ENCODE measurements around the gene PACRG.

Gene PACRG

DNA sequence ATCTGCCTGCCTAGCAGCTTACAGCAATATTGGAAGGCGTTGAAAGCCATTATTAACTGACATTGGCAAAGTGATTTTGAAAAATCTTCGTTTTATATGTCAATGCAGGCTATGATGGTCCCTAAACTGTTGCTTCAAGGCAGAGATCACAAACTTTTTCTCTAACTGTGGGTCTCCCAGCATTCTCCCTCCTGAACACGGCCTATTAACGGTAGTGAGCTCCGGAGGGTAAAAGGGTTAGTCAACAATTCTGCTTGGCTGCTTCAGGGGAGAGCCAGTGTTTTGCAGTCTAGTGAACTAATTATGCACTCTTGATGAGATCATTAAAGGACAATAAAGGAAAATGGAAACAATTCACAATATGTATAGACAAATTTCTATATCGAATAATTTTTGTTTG lies 424.9 kb downstream of the PACRG start:
- DNase-seq: no peak

GRCh38 chr6:163159110-163159509 lies 431.3 kb downstream of the PACRG start:
- no peak for DNase-seq

- DNase-seq: no peak
Observed at GRCh38 chr6:163159689-163160088, 431.9 kb downstream of the PACRG start.

- DNase-seq: no peak
Observed at GRCh38 chr6:163162007-163162873, 434.5 kb downstream of the PACRG start.

GRCh38 chr6:163162874-163163213 lies 435.1 kb downstream of the PACRG start:
- DNase-seq: no peak

DNA sequence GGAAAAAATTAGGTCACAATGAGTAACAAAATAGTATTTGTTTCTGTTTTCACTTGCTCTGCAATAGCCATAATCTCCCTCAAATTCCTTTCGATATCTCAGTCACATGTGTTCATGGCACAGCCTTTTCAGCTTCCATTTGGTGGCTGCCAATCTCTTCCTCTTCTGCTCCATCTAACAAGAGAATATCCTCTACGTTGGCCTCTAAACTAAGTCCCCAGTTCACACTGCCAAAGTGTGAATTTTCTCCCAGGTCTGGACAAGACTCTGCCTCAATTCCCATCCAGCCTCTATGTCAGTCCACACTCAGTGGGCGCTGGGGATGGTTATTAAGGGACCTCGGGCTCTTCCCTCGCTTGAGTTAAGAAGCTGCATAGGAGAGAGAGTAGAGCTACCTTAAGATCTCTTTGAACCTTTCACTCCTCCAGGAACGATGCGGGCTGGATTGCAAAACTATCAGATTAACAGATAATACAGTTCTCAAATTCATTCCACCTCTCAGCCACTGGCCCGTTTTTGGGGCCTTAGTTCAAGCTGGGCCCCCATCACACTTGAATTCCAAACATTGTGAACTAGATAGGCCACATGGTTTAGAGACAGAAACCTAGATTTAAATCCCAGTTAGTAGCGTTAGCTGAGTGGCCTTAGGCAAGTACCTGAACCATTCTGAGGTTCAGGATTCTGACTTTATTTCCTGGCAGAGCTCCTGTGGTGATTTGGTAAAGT lies 436.6 kb downstream of the PACRG start:
- DNase-seq: no peak

DNA sequence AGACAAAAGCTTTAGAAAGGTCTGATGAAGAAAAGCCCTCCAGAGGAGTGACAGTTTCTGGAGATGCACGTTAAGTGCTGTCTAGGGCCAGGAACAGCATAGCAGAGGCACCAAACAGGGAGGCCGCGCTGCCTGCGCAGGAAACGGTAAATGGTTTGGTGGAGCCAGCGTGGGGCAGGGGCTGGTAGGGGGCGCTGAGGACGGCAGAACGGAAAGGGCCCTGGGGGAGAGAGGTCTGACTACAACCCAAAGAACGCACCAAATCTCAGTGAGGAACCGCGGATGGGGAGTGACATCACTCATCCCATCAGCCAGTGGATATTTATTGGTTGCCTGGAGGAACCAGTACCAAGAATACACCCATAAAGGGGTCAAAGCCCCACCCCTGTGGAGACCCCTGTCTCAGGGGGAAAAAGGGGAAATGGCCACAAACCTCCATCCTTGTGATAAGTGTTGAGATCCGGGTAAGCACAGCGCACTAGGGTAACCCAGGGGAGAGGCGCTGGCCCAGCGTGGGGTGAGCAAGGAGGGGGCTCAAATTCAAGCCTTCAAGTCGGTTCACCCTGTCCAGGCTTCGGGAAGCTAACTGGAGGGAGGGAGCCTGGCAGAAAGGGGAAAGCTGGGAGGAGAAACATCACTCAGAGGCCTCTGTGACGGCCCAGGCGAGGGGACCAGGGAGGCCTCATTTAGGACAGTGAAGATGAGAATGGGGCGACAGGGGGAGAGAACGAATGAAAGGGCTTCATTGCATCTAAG lies 437.6 kb downstream of the PACRG start:
- DNase-seq: no peak

DNA sequence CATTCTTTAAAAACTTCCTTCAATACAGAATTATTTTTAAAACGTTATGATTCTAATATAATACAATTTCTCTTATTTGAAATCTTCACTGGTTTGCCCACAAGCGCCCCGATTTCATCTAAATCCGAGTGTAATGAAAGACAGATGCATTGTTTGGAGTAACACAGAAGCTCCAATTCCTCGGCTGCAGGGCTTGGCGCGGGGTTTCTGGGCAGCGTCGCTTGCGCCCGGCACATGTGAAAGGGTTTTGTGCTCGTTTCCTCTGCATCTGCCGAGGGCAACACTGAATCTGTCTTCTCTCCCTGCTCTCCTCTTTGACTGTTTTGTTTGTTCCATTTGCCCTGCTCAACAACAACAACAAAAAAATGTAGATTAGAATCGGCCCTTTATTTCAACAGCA lies 438.1 kb downstream of the PACRG start:
- DNase-seq: no peak

- no peak for DNase-seq
Observed at GRCh38 chr6:163166507-163166906, 438.7 kb downstream of the PACRG start.

GRCh38 chr6:163169521-163169920 lies 441.7 kb downstream of the PACRG start:
- no peak for DNase-seq

GRCh38 chr6:163170294-163170883 lies 442.6 kb downstream of the PACRG start:
- DNase-seq: no peak

DNA sequence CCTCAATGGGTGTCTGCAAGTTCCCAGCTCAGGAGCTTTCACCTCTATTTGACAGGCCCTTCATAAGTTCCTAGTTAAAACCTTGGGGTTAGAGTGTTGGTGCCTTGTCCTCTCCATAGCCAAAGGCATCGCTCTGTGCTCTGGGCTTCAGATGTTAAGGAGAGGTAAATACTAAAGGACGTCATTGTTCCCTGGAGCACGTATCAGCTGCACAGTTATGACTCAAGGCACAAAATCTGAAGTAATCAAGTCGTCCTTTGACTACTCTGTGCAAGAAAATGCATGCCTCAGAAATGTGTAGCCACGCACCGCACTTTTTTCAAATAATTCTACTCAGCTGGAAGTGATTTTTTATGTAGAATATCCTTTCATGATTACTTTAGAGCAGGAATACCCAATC lies 446.0 kb downstream of the PACRG start:
- DNase-seq: no peak

- DNase-seq: no peak
Observed at GRCh38 chr6:163175301-163175700, 447.5 kb downstream of the PACRG start.

DNA sequence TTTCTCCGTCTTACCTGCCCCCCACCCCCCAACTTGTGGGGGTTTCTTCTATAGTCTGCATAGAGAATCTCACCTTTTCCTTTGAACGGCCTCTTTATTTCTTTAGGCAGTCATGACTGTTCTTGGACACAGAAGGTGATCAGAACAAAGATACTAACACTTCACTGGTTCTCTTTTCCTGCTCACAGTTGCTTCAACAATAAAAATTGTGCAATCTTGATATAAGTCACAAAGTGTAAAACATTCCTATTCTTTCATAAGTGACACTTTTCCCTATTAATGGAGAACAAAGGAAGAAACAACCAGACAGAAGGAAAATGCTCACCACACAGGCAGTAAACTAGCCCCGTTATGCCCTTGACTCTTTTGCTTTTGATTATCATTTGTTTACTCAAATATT lies 448.3 kb downstream of the PACRG start:
- no peak for DNase-seq

DNA sequence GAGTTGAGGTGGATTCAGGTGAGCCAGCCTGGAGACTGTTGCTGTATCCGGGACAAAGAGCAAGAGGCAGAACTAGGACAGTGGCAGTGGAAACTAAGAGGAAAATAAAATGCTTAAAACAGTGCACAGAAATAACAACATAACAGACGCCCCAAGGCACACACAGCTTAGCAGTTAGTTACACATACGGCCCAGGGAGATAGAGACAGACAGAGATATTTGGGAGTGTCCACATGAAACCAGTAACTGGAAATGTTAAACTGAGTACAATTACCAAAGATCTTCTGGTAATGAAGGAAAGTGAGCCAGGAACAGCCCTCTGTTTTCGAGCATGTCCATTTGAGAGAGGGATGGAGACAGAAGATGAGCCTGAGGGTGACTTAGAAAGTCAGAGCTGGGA lies 449.2 kb downstream of the PACRG start:
- DNase-seq: no peak

DNA sequence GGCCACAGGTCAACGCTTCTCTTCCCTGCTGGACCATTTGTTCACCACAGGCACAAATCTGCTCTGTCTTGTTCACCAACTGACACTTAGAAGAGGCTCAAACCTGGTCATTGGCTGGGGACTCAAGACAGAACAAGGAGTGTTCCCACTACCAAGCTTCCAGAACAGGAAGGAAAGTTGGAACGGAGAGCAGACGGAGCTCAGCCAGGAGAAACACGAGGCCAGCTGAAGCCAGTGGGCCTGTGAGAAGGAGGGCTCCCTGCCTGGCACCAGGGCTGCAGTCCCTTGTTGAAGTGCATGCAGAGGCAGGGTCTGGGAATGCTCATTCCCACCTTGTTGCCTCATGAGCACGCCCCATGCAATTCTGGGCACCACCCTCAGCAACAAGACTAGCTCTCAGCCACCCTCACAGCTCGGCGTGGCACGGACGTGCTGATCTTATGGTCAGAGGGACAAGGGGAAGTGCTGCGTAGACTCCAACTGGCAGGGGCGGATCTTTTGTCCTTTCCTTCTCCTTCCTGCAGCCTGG lies 450.2 kb downstream of the PACRG start:
- no peak for DNase-seq

DNA sequence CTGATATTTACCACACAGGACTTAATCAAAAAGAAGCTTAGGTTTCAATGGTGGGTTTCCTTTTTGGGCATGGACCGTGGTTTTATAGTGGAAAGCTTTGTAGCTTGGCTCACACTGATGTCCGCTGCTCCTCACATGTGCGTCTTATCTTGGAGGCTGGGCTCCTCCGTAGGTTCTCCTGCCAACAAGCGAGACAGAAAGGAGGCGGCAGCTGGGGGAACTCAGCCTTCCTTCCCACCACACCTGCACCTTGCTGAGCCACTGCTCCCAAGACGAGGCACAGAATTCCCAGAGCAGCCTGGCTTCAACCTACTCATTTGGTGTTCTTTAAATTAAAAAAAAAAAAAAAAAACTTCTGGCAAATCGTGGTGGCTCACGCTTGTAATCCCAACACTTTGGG lies 451.3 kb downstream of the PACRG start:
- DNase-seq: no peak

DNA sequence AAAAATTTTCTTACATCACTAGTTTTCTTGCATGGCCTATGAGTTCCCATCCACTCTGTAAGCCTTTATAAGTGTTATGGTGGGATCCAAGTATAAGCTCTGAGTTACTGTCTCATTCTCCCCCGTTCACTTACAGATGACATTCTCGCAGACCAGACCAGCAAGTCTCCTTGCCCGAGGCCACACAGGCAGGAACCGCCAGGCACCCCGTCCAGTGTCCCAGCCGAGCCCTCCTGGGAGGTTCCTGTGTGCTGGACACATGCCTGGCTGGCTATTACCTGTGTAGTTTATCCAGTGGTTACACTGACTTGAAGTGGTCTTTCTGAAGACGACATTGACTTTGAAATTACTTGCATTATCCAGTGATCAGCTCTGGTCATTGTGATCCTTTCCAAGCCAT lies 451.9 kb downstream of the PACRG start:
- DNase-seq: no peak

- DNase-seq: no peak
Observed at GRCh38 chr6:163180874-163181541, 453.2 kb downstream of the PACRG start.

DNA sequence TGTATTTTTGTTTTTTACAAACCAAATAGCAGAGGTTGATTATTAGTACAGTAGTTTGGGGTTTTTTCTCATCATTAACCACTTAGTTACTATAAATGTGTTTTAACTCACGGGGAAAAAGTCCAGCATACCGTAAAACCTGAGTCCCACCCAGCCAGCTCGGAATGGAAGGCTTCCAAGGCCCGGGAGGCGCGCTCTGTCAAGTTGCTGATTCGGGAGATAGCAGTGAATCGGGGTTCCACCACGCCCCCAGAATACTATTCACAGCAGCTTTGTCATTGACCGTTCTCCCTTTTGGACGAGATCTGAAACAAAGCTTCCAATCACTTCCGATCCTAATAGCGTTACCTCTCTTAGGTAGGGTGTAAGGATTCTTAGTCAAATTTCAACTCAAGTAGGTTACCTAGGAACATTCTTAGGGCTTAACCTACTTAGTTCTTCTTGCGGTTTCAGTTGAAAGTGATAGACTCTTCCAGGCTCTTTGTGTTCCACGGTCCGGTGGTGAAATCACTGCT lies 453.9 kb downstream of the PACRG start:
- DNase-seq: no peak

GRCh38 chr6:163182696-163183095 lies 454.9 kb downstream of the PACRG start:
- DNase-seq: no peak

DNA sequence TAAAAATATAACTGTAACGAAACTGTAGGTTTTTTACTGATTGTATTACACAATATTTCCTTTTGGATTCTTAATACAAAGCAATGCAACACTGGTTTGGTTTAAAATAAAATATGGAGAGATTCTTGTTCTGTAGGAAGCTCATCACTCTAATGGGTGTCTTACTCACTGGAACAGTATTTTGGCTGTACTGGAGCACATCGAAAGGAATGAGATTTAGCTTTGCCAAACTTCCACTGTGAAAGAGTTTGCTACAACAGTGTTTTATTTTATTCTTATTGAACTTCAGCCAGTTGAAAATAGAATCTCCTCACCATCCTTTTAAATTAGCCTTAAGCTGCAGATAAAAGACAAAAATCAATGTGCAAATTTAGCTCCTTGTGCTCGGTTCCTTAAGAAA lies 456.0 kb downstream of the PACRG start:
- no peak for DNase-seq

All from NCI-H1092 treated with DMSO at 0.1 percent for 48 hours (cell line).